ENCODE results near the gene JADE2.
"Not testable (repeated sequence)": the region's sequence is repeated elsewhere in the genome, so short reads cannot be mapped to it uniquely, and the experiment has no call there.

JADE2 gene

DNA sequence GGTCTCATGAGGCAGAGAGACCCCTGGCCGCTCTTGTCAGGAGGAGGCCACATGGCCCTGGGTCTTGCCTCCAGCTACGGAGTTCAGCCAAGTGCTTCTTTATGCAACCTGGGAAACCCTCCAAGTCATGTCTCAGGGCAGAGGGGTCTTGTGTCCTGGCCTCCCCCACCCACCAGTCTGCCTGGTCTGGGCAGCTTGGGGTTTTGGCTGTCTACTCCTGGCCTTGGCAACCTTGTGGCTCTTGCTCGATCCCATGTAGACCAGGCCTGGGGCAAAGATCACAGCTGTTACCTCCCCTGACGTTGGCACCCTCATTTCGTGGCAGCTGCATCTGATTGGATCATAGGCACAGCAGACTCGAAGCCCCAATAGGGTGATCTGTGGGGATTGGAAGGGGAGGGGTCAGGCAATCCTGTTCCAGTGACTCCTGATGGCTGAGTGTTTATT, 28.4 kb downstream of the JADE2 start:
- no peak for DNase-seq

DNA sequence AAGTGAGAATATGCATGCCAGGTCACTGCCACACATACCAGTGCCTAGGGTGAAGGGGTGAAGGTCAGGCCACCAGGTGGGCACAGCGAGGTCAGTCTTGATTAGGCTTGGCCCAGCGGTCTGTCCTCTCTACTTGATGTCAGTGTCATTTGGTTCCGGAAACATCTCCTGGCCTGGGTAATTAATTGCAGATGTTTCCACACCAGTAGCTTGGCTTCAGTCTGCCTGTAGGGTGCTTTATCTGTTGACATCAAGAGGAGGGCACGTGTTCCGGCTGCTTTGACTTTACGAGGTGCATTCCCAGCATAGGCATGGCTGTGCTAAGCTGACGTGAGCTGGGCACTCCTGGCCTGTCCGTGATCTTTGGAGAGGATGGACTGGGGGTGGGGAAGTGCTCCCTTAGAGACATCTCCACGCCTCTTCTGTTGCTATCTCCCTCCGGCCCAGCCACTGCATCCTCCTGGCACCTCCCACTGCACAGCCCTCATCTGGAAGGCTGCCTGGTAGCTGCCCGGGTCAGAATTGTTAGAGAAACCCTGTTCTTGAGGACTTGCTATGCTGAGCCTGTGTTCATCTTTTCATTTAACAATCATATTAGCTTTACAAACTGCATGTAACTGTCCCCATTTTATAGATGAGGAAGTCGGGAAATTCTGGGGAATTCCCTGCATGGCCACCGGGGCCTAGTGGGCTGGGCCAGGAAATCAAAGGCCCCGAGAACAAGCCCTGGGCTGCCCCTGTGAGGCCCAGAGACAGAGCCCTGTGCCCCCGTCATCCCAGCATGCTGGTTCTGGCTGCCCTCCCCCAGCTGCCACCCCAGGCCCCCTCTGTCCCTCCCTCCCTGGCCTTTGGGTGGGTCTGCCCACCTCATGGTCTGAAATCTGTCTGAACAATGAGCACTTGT, 29.1 kb downstream of the JADE2 start:
- DNase-seq: peak; percentile 70

DNA sequence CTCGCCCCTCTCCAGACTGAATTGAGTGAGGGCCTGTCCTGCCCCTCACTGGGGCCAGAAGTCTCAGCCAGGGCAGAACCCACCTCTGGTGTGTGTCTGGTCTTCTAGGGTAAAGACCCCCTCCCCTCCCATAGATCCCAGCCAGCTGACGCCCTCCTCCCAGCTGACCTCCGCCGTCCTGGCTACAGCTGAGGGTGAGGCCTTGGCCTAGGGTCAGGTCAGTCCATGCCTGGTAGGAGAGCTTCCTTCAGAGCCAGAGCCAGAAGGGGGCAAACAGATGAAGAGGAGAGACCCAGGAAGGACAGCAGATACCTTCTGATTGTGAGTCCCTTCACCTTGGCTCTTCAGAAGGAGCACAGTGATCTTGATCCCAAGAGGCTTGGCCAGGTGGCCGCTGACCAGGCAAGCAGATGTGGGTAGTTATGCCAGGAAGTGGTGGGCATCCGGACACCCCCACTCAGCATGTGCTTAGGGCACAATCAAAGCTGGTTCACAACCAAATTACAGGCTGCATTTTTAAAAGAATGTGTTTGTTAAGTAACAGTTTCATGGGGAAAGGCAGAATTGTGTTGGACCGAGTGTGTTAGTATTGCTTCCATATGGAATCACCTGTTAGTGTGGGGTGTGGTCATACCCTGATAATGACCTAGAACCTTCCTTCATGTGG, 29.9 kb downstream of the JADE2 start:
- no peak for DNase-seq

DNA sequence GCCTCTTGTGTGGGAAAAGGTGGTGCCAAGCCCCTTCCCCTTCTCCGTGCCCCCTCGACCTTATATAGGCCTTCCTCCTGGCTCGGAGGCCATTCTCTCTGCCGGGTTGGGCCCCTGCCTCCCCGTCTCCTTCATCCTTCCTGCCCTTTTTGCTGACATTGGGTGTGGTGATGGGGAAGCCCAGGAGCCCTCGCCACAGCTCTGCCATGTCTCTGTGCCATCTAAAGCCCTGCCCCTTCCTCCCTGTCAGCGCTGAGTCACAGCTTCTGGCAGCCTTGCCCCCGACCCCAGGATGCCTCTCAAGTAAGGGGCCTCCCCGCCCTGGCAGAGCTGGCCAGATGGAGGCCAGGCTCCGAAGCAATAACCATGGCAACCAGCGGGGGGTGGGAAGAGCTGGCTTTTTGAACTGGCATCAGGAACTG, 30.4 kb downstream of the JADE2 start:
- DNase-seq: peak; percentile 90

DNA sequence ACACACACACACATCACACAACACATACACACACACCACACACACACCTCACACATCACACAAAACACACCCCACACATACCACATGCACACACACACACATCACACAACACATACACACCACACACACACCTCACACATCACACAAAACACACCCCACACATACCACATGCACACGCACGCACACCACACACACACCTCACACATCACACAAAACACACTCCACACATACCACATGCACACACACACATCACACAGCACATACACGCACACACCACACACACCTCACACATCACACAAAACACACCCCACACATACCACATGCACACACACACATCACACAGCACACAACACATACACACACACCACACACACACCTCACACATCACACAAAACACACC, 31.1 kb downstream of the JADE2 start:
- DNase-seq: not testable (repeated sequence)

DNA sequence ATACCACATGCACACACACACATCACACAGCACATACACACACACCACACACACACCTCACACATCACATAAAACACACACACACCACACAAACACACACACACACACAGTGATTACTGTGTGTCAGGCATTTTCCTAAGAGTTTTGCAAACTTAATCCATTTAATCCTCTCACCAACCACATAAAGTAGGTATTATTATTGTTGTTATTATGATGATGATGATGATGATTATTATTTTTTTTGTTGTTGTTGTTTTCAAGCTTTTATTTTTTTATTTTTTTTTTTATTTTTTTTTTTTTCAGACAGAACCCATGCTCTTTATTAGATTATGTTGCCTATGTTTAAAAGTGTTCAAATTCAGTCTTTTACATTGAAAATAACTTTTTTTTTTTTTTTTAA, 31.5 kb downstream of the JADE2 start:
- DNase-seq: no peak

DNA sequence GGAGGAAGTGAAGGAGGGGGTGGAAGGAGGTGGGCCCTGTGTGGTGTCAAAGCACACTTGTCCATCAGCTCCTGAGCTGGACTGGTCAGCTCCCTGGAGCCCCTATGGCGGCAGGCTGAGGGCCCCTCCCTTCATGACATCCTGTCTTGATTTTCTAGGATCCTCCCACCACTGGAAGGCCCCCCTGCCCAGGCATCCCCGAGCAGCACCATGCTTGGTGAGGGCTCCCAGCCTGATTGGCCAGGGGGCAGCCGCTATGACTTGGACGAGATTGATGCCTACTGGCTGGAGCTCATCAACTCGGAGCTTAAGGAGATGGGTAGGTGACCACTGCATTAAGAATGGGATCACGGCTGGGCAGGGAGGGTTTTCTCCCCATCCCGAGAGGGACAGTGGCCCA, 34.2 kb downstream of the JADE2 start:
- DNase-seq: no peak

DNA sequence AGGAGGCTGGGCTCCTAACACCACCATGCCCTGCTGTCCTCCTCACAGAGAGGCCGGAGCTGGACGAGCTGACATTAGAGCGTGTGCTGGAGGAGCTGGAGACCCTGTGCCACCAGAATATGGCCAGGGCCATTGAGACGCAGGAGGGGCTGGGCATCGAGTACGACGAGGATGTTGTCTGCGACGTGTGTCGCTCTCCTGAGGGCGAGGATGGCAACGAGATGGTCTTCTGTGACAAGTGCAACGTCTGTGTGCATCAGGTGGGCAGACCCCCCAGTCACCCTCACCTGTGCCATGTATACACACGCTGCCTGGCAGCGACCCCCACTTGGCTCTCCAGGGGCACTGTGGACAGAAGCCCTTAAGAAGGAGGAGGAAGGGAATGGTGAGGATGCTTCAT, 35.2 kb downstream of the JADE2 start:
- DNase-seq: no peak

DNA sequence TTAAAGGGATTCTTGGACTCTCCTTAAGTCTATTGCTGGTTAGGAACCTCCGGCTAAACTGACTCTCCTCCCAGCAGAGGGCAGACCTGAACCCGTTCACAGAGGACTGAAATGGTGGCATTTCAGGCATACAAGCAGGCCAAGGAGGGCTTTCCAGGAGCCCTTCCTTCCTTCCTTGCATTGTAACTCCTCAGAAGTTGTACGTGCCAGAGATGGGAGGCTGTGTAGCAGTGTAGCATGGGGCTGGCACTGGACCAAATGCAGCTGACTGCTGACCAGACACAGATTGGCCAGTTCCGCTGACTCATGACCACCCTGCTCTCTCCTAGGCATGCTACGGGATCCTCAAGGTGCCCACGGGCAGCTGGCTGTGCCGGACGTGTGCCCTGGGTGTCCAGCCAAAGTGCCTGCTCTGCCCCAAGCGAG, 36.4 kb downstream of the JADE2 start:
- DNase-seq: no peak

DNA sequence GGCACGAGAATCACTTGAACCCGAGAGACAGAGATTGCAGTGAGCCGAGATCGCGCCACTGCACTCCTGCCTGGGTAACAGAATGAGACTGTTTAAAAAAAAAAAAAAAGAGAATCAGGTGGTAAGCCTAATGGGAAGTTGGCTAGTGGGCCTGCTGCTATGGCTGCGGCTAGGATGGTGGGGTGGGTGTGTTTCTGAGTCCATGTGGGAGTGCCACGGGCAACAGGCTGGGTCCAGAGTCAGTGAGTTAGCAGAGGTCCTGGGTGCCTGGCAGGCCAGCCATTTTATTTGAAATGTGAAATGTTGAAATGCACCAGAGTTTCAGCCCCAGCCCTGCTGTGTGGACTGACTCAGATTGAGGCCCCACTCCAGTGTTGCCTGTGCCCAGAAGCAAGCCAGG, 37.8 kb downstream of the JADE2 start:
- DNase-seq: no peak

DNA sequence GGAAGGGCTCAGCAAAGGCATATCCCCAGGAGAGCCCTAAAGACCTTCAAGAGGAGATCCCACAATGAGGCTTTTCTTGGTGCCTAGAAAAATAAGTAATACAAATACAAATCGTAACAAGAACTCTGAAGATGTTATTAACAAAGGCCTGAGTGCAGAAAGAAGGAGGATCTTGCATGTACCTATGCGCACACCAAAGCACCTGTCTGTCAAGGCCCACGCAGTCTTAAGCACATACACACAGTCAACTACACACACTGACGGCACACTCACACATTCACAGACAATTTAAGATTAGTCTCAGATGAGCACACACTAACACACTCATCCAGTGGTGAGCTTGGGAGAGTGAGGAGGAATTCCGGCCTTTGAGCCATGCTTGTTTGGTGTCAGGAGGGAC, 38.5 kb downstream of the JADE2 start:
- no peak for DNase-seq

DNA sequence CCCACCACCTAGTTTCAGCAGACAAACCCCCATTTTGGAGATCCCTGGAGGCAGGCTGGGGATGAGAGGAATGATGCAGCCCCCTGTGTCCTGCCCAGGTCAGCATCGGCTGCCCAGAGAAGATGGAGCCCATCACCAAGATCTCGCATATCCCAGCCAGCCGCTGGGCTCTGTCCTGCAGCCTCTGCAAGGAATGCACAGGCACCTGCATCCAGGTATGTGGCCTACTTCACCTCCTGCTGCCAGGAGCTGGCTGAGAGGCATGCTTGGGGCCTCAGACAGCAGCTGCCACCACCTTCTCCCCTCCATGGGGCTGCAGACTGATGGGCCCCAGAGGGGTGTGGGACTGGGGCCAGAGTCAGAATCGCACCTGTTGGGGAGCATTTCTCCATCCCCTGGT, 38.9 kb downstream of the JADE2 start:
- DNase-seq: no peak

DNA sequence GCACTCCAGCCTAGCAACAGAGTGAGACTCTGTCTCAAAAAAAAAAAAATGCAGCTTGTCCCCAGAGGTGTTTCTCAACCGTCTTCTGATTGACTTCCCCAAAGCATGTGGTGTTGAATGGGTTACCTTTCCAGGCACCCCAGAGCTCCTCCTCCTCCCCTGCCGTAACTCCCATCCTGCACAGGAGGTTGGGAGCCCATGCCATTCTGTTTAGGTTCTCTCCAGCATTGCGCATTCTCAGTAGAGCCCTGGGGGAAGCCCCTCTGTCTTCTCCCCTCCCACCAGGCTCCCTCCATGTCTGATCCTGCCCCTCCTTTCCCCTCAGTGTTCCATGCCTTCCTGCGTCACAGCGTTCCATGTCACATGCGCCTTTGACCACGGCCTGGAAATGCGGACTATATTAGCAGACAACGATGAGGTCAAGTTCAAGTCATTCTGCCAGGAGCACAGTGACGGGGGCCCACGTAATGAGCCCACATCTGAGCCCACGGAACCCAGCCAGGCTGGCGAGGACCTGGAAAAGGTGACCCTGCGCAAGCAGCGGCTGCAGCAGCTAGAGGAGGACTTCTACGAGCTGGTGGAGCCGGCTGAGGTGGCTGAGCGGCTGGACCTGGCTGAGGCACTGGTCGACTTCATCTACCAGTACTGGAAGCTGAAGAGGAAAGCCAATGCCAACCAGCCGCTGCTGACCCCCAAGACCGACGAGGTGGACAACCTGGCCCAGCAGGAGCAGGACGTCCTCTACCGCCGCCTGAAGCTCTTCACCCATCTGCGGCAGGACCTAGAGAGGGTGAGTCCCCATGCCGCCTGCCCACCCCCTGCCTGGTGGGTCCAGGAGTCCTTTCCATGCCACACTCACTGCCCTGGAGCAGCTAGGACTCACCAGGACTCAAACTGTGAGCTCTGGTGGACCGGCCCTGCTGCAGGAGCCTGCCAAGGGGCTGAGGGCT, 40.6 kb downstream of the JADE2 start:
- DNase-seq: no peak

DNA sequence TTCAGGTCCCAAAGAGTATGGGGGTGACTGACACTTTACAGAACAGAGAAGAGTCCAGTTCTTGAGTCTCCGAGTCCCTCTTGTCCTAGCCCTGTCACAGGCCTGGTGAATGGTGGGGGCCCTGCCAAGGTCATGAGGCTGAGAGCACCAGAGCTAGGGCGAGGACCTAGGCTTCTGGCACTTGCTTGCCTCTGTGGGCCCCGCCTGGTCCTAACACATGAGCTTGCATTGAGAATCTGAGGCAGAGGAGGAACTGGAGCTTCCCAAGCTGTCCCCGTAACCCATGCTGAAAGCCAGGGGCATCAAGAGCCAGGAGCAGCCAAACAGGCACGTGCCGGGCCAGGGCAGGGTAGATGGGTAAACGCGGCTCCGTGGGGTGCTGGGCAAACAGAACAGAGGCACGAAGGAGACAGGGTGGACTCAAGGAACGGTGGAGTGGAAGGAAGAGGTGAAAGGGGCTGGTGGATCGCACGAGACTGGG, 41.3 kb downstream of the JADE2 start:
- no peak for DNase-seq

DNA sequence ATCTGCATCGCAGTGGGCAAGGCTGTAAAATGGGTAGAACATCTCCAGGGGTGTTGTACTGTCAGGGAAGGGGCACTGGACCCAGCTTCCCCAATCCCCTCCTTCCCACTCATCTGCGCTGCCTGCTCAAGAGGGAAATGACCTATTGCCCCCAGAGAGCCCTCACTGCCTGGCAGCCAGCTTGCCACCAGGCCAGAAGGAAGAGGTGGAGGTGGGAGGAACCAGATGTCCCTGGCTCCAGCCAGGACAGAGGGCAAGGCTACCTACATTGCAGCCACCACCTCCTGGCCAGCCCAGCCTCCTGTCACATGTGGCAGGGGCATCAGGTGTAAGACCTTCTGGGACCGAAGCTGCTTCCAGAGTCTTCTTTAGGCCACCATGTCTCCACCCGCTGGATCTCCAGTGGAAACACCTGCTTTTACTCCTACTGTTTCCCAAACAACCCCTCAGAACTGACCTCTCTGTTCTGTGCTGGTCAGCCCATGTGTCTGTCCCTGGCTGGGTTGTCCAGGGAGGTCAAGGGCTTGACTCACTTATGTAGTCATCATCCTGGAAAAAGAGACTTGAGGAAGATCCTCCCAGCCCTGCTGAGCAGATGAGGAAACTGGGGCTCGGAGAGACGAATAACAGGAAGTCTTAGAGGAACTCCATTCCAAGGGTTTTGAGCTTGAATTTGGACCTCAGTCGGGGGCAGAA, 42.3 kb downstream of the JADE2 start:
- DNase-seq: no peak

DNA sequence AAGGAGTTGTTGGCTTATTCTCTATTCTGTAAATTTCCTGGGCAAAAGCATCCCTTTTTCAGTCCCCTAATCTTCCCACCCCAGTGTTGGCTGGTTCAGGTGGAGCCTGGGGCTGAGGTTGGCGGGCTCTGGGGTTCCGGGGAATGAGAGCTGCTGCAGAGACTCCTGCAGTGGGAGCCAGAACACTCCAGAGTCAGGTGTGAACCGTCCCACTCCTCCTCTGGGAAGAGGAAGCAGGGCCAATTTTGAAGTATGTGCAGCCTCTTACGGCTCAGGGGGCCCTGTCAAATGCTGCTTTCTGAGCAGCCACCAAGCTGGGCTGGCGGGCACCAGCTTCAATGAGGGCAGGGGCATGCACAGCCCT, 42.8 kb downstream of the JADE2 start:
- no peak for DNase-seq

DNA sequence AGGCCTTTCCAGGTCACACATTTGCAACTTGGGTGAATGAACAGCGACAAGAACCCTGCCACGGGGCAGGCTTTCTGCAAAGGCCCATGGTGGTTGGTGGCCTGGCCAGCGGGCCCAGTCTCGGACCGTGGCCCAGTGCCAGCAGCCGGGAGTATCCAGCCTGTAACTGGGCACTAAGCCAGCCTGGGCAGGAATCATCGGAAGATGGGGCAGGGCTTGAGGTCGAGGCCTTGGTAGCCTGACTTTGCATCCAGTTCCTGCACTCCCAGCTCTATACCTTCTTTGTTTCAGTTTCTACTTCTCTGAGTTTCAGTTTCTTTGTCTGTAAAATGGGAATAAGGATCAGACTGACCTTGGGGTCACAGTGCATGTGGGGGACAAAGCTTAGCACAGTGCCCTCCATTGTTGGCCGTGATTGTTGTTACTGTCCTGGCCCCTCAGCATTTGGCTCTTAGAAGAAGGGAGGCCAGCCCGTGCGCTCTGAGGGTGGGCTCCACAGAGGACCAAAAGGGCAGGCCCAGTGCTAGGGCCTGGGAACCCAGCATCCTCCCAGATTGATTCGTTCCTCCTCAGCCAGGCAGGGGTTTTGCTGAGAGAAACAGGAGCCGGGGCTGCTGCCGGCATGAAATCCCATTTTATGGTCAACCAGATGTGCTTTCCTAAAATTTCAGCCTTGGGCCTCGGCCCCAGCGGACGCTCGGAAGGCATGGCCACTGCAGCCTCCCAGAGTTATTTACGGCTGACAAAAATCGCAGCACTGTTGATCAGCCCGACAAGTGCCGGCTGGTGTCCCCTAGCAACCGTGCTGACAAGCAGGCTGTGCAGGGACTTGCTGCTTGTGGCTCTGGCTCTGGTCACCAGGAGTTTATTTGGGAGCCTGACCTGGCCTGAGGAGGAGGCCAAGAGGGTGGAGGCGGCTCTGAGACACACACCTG, 43.6 kb downstream of the JADE2 start:
- DNase-seq: no peak

DNA sequence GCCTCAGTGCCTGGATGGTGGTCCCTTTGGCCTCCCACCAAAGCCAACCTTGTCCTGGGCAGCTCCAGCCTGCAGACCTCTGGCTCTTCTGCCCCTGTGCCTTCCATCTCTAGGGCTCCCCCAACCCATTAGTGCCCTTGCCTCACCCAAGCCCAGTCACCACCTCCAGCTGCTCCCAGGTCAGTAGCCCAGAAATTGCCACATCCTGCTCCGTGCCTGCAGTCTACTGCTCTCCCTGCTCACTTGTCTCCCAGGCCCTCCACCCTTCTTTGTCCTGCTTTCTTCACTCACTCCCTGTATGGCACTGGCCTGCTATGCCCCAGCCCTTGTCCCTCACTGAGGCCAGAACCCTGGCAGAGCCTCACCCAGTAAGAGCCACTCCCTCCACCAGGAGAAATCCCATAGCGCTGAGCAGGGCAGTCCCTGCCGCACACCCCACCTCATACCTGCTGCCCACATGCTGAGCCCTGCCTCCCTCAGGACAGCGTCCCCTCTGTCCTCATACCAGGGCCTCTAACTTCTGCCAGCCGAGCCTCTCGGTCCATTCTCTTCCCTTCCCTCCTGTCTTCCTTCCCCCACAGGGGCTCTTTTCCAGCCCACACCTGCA, 44.4 kb downstream of the JADE2 start:
- DNase-seq: no peak

DNA sequence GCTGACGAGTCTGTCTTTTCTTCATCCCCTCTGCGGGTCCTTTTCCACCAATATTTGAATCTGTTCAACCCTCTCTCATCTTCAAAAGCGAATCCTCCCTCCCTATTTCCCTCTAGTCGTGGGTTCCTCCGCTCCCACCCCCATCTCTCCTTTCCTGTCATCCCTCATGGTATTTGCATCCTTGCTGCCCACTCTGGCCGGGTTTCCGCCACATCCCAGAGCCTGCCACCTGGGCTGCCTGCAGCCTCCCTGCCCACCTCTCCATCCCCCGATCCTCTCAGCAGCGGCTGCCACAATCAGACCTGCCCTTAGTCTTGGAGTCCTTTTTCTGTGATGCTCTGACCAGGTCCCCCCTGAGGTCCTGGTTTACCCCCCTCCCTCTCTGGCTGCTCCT, 44.9 kb downstream of the JADE2 start:
- no peak for DNase-seq

DNA sequence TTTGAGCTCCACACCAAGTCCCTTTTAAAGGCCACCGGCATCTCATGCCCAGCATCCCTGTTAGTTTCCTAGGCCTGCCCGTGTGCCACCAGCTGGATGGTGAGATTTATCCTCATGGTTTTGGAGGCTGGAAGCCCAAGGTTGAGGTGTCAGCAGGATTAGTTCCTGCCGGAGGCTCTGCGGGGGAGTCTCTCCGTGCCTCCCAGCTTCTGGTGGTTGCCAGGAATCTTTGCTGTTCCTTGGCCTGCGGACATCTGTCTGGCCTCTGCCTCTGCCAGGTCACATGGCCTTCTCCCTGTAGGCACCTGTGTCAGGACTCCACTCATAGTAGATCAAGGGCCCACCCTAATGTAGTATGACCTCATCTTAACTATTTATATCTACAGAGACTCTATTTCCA, 45.4 kb downstream of the JADE2 start:
- no peak for DNase-seq
